ENCODE data around the gene SERPINA10. TPM values are rescaled to one million over a fixed set of nuclear protein-coding genes. Genes with fewer than 3 reads are reported as not detected.

The SERPINA10 gene
- total RNA-seq, 1 experiment from 2014 or later = not detected

DNA sequence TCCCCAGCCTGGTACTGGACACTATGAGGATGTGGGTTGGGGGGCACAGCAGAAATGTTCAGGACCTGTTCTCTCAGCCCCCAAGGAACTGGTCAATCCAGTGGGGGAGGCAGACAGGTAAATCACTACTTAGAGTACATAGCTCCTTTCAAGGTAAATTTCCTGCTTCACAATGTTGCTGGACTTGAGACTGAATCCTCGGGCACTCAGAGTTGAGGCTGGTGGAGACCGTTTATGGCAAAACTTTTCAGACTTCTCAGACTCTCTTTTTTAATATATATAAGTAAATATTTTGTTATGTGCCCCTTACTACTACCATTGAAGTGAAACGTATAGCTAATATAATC, 483 bp upstream of the SERPINA10 start:
- intact Hi-C loops (cut with micrococcal nuclease) = no loop called here
- H3K79me2 ChIP-seq (ENCODE audit: low read length) = no peaks in the 10 kb centered on the region
- TF ChIP-seq EZH2 (IDR thresholded peaks at IDR 0.05; ENCODE audit: low read length, unreplicated experiment) (no peak), EZH2phosphoT487 (IDR thresholded peaks at IDR 0.05; ENCODE audit: borderline replicate concordance, low read length) (no peak)
- TF ChIP-seq, protein P1, sequence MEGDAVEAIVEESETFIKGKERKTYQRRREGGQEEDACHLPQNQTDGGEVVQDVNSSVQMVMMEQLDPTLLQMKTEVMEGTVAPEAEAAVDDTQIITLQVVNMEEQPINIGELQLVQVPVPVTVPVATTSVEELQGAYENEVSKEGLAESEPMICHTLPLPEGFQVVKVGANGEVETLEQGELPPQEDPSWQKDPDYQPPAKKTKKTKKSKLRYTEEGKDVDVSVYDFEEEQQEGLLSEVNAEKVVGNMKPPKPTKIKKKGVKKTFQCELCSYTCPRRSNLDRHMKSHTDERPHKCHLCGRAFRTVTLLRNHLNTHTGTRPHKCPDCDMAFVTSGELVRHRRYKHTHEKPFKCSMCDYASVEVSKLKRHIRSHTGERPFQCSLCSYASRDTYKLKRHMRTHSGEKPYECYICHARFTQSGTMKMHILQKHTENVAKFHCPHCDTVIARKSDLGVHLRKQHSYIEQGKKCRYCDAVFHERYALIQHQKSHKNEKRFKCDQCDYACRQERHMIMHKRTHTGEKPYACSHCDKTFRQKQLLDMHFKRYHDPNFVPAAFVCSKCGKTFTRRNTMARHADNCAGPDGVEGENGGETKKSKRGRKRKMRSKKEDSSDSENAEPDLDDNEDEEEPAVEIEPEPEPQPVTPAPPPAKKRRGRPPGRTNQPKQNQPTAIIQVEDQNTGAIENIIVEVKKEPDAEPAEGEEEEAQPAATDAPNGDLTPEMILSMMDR (conservative IDR thresholded peaks at IDR 0.05; ENCODE audit: low read depth, low read length) = no peak
- BruUV-seq (replicated peaks) = no TSS peak
- H3K4me1 ChIP-seq (ENCODE audit: insufficient read depth, low read length) = no peaks in the 10 kb centered on the region
- H3K9me2 ChIP-seq (replicated peaks; ENCODE audit: low read length) = no peaks in the 10 kb centered on the region
- H4K20me1 ChIP-seq (ENCODE audit: low read length) = no peaks in the 10 kb centered on the region
- no peaks in the 10 kb centered on the region for H3F3A ChIP-seq (ENCODE audit: low read length, unreplicated experiment)
- H3K4me2 ChIP-seq (ENCODE audit: low read length) = no peak overlapping the region
- H3K27ac ChIP-seq (ENCODE audit: low read length) = no peak overlapping the region
- H3K9ac ChIP-seq (ENCODE audit: low read length) = no peak overlapping the region
- DNase-seq (no peak), ATAC-seq (no peak)
- POLR2A ChIA-PET (ENCODE audit: unreplicated experiment) = no interaction called here
- 0 out of 2 replicates have a peak, but pooled peaks cover 16% of the 10 kb centered on the region for H3K27me3 ChIP-seq (ENCODE audit: low read length)
- CTCF ChIA-PET = no interaction called here
- H3K36me3 ChIP-seq (ENCODE audit: low read depth, low read length) = no peaks in the 10 kb centered on the region
- H3K4me3 ChIP-seq (ENCODE audit: low read length) = no peak overlapping the region
- no peaks in the 10 kb centered on the region for H3K9me3 ChIP-seq (ENCODE audit: low read length)
- no peak overlapping the region for H2AFZ ChIP-seq (ENCODE audit: low read length)

DNA sequence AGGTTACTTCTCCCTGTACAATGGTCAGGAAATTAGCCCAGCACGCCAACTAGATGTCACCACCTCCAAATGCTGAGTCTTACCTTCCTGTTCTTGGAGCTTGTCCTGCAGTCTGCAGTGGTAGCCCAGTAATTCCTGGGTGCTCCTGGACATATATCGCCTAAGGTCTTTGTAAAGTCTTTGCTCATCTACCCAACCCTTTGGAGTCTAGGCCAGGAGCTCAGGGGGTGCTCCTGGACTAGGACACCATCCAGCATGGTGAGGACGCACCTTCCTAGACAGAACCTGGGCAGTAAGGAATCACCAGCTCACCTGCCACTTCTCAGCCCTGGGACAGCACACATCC, 569 bp downstream of the SERPINA10 start:
- Histone ChIP-seq H3K4me1 (ENCODE audit: insufficient read depth, low read length) (no peaks in the 10 kb centered on the region), H3K27ac (ENCODE audit: low read length) (no peak overlapping the region), H4K20me1 (ENCODE audit: low read length) (no peaks in the 10 kb centered on the region), H3K9me3 (ENCODE audit: low read length) (no peaks in the 10 kb centered on the region), H3F3A (ENCODE audit: low read length, unreplicated experiment) (no peaks in the 10 kb centered on the region), H3K79me2 (ENCODE audit: low read length) (no peaks in the 10 kb centered on the region), H3K36me3 (ENCODE audit: low read depth, low read length) (no peaks in the 10 kb centered on the region), H2AFZ (ENCODE audit: low read length) (no peak overlapping the region), H3K9ac (ENCODE audit: low read length) (no peak overlapping the region), H3K4me3 (ENCODE audit: low read length) (no peak overlapping the region), H3K4me2 (ENCODE audit: low read length) (no peak overlapping the region), H3K9me2 (replicated peaks; ENCODE audit: low read length) (no peaks in the 10 kb centered on the region), H3K27me3 (ENCODE audit: low read length) (0 out of 2 replicates have a peak, but pooled peaks cover 16% of the 10 kb centered on the region)
- ChIA-PET CTCF (no interaction called here), POLR2A (ENCODE audit: unreplicated experiment) (no interaction called here)
- intact Hi-C loops (cut with micrococcal nuclease) = no loop called here
- no peak for ATAC-seq
- BruUV-seq (replicated peaks) = no TSS peak
- no peak for DNase-seq
- TF ChIP-seq EZH2phosphoT487 (IDR thresholded peaks at IDR 0.05; ENCODE audit: borderline replicate concordance, low read length) (no peak), EZH2 (IDR thresholded peaks at IDR 0.05; ENCODE audit: low read length, unreplicated experiment) (no peak)
- TF ChIP-seq, protein P1 (conservative IDR thresholded peaks at IDR 0.05; ENCODE audit: low read depth, low read length) = no peak

DNA sequence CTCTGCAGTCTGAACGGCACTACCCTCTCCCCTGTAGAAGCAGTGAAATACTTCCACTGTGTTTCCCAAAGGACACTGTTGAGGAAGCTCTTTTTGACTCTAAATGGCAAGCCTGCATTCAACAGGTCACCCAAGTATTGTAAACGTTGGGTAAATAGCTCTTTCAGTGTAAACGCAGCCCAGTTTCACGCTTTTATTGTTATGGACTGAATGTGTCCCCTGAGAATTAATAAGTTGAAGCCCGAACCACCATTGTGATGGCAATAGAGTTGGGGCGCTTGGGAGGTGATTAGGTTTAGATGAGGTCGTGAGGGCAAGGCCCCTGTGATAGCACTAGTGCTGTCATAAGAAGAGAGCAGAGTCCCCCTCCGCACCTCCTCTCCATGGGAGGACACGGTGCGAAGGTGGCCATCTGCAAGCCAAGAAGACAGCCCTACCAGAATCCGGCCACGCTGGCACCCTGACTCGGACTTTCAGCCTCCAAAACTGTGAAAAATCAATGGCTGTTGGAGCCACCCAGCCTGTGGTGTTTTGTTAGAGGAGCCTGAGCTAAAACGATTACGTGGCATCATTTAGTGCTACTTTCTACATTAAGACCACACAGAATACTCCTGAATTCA, 1.1 kb downstream of the SERPINA10 start:
- no peaks in the 10 kb centered on the region for H3K9me2 ChIP-seq (replicated peaks; ENCODE audit: low read length)
- H3K9ac ChIP-seq (ENCODE audit: low read length) = no peak overlapping the region
- no peaks in the 10 kb centered on the region for H3K79me2 ChIP-seq (ENCODE audit: low read length)
- ChIA-PET POLR2A (ENCODE audit: unreplicated experiment) (no interaction called here), CTCF (no interaction called here)
- no TSS peak for BruUV-seq (replicated peaks)
- no peak overlapping the region for H3K4me2 ChIP-seq (ENCODE audit: low read length)
- H3K27ac ChIP-seq (ENCODE audit: low read length) = no peak overlapping the region
- ATAC-seq (no peak), DNase-seq (no peak)
- H4K20me1 ChIP-seq (ENCODE audit: low read length) = no peaks in the 10 kb centered on the region
- intact Hi-C loops (cut with micrococcal nuclease) = no loop called here
- no peak overlapping the region for H3K4me3 ChIP-seq (ENCODE audit: low read length)
- H3K4me1 ChIP-seq (ENCODE audit: insufficient read depth, low read length) = no peaks in the 10 kb centered on the region
- TF ChIP-seq, protein P1 (conservative IDR thresholded peaks at IDR 0.05; ENCODE audit: low read depth, low read length) = no peak
- H3K9me3 ChIP-seq (ENCODE audit: low read length) = no peaks in the 10 kb centered on the region
- no peak overlapping the region for H2AFZ ChIP-seq (ENCODE audit: low read length)
- H3F3A ChIP-seq (ENCODE audit: low read length, unreplicated experiment) = no peaks in the 10 kb centered on the region
- H3K27me3 ChIP-seq (ENCODE audit: low read length) = 0 out of 2 replicates have a peak, but pooled peaks cover 16% of the 10 kb centered on the region
- no peaks in the 10 kb centered on the region for H3K36me3 ChIP-seq (ENCODE audit: low read depth, low read length)
